ENCODE measurements around the gene RAB13.

Gene RAB13

GRCh38 chr1:153978274-153978909 is 7.7 kb downstream of the RAB13 start:
- no peak for DNase-seq (ENCODE audit: low spot score)

- DNase-seq (ENCODE audit: low spot score): peak; percentile 87
Observed at GRCh38 chr1:153977250-153978240, 8.6 kb downstream of the RAB13 start, which contains the start of gene JTB. Gene JTB (minus strand): TSS chr1:153977674. CDS start chr1:153977252, 422 bp downstream.

GRCh38 chr1:153976819-153977249 is 9.3 kb downstream of the RAB13 start:
- DNase-seq (ENCODE audit: low spot score): no peak

GRCh38 chr1:153973525-153973924 is 12.6 kb downstream of the RAB13 start:
- DNase-seq (ENCODE audit: low spot score): no peak

GRCh38 chr1:153973071-153973470 is 13.1 kb downstream of the RAB13 start:
- no peak for DNase-seq (ENCODE audit: low spot score)

GRCh38 chr1:153970346-153970745 is 15.8 kb downstream of the RAB13 start:
- no peak for DNase-seq (ENCODE audit: low spot score)

- DNase-seq (ENCODE audit: low spot score): no peak
Observed at GRCh38 chr1:153968972-153969371, 17.2 kb downstream of the RAB13 start.

- DNase-seq (ENCODE audit: low spot score): no peak
Observed at GRCh38 chr1:153968408-153968807, 17.7 kb downstream of the RAB13 start.

- DNase-seq (ENCODE audit: low spot score): no peak
Observed at GRCh38 chr1:153968000-153968363, 18.2 kb downstream of the RAB13 start.

GRCh38 chr1:153967107-153967999 is 18.8 kb downstream of the RAB13 start, which contains the start of gene CREB3L4:
Gene CREB3L4 (plus strand): TSS chr1:153967902. CDS start chr1:153968526, 624 bp downstream.
- DNase-seq (ENCODE audit: low spot score): peak; percentile 100

- no peak for DNase-seq (ENCODE audit: low spot score)
Observed at GRCh38 chr1:153963850-153964331, 22.2 kb downstream of the RAB13 start.

- peak; percentile 99 for DNase-seq (ENCODE audit: low spot score)
Observed at GRCh38 chr1:153963030-153963849, 22.9 kb downstream of the RAB13 start, which contains the start of gene SLC39A1. Gene SLC39A1 (minus strand): TSS chr1:153963537. CDS start chr1:153962715, 822 bp downstream.

GRCh38 chr1:153962088-153963029 is 23.8 kb downstream of the RAB13 start:
- DNase-seq (ENCODE audit: low spot score): no peak

GRCh38 chr1:153961421-153961820 is 24.7 kb downstream of the RAB13 start:
- no peak for DNase-seq (ENCODE audit: low spot score)

GRCh38 chr1:153960206-153960605 is 25.9 kb downstream of the RAB13 start:
- no peak for DNase-seq (ENCODE audit: low spot score)

GRCh38 chr1:153959454-153959853 is 26.7 kb downstream of the RAB13 start:
- DNase-seq (ENCODE audit: low spot score): no peak

- DNase-seq (ENCODE audit: low spot score): no peak
Observed at GRCh38 chr1:153958961-153959260, 27.2 kb downstream of the RAB13 start.

- peak; percentile 100 for DNase-seq (ENCODE audit: low spot score)
Observed at GRCh38 chr1:153958111-153958960, 27.8 kb downstream of the RAB13 start, which contains the start of gene CRTC2. Gene CRTC2 (minus strand): TSS chr1:153958612. CDS start chr1:153958497, 115 bp downstream.

All from SK-N-DZ (cell line).